HCT116 (cell line): ENCODE measurements around the gene FOXK2. TPM values are rescaled to one million over a fixed set of nuclear protein-coding genes. Genes with fewer than 3 reads are reported as not detected.

Experiments
- ATAC-seq: fragments of 200-7000 bp; cut with Tn5 transposase; 2 replicates; pipeline ENCODE4 v1.9.1; 2020; ENCODE audit warnings: mild to moderate bottlenecking, moderate library complexity
- BruUV-seq: library from RNA; stranded (reverse); fragments of 400-500 nt; replicated peaks from 2 replicates; lab custom pipeline; 2021; lab: Mats Ljungman, UMichigan
- CTCF ChIA-PET: fragments of 300-600 bp; sonication (Branson Sonifier 250); formaldehyde crosslinking; loops from one replicate; lab custom pipeline; 2021; ENCODE audit warnings: antibody characterized with exemption; lab: Charles Lee
- POLR2A ChIA-PET: fragments of 300-600, 350-600 bp; sonication (Branson Sonifier 250); formaldehyde crosslinking; loops from one replicate; lab custom pipeline; 2021; ENCODE audit warnings: antibody characterized with exemption; lab: Charles Lee
- RAD21 ChIA-PET, 2 experiments: fragments of 300-600 bp; sonication (Branson Sonifier 250); formaldehyde crosslinking; loops; one replicate each; lab custom pipeline; 2023; ENCODE audit warnings: low total read pairs in 2 of 2; ENCODE audit not compliant: uncharacterized antibody in 2 of 2, unreplicated experiment in 2 of 2, low non-redundant PET in 1 of 2; lab: Charles Lee
- DNase-seq: peaks from one replicate; pipeline ENCODE4 v3.0.0-alpha.2; 2010; ENCODE audit warnings: low read depth, low spot score
- H2AFZ ChIP-seq: fragments of 200-600 bp; shearing (Covaris generic), sonication (generic); 2 replicates; pipeline ENCODE4 v1.6.1; 2017; ENCODE audit warnings: low read depth, mixed run types, mixed read lengths, antibody characterized with exemption, low read length; ENCODE audit not compliant: poor library complexity, severe bottlenecking
- H3K27ac ChIP-seq: 2 replicates; pipeline ENCODE4 v1.5.1; 2012; ENCODE audit warnings: low read depth, low read length
- H3K27me3 ChIP-seq: fragments of 200-600 bp; sonication (generic); 2 replicates; pipeline ENCODE4 v1.6.1; 2016; ENCODE audit warnings: mixed run types, low read length, mixed read lengths; ENCODE audit not compliant: insufficient read depth
- H3K36me3 ChIP-seq, 2 experiments: fragments of 200-500 bp in 1 of 2; fragments of 200-600 bp in 1 of 2; sonication (Bioruptor generic) in 1 of 2; sonication (generic) in 1 of 2; 2 replicates each; pipeline versions ENCODE4 v1.5.1 to v1.6.1; 2014 to 2016; ENCODE audit warnings: low read length in 2 of 2, inconsistent platforms in 1 of 2, mixed read lengths in 1 of 2, mixed run types in 1 of 2; ENCODE audit not compliant: insufficient read depth in 2 of 2, control insufficient read depth in 1 of 2
- H3K4me1 ChIP-seq, 2 experiments: fragments of 200-600 bp in 1 of 2; sonication (generic) in 1 of 2; 2 replicates each; pipeline versions ENCODE4 v1.5.1 to v1.6.1; 2012 to 2017; ENCODE audit warnings: low read length in 2 of 2, inconsistent platforms in 1 of 2, mild to moderate bottlenecking in 1 of 2, mixed read lengths in 1 of 2, mixed run types in 1 of 2, moderate library complexity in 1 of 2; ENCODE audit not compliant: insufficient read depth in 2 of 2, control insufficient read depth in 1 of 2
- H3K4me2 ChIP-seq: fragments of 200-600 bp; sonication (generic); 2 replicates; pipeline ENCODE4 v1.6.1; 2017; ENCODE audit warnings: mixed run types, low read length, mixed read lengths
- H3K4me3 ChIP-seq, 2 experiments: fragments of 200-600 bp in 1 of 2; sonication (generic) in 1 of 2; replicated peaks in 1 of 2; 2 replicates each; pipeline ENCODE4 v1.5.1; 2011 to 2016; ENCODE audit warnings: low read length in 2 of 2, control low read depth in 1 of 2, low read depth in 1 of 2, mild to moderate bottlenecking in 1 of 2, mixed read lengths in 1 of 2, mixed run types in 1 of 2
- H3K79me2 ChIP-seq: fragments of 200-600 bp; sonication (generic); 2 replicates; pipeline ENCODE4 v1.6.1; 2017; ENCODE audit warnings: mild to moderate bottlenecking, mixed run types, low read length, moderate library complexity, mixed read lengths; ENCODE audit not compliant: insufficient read depth
- H3K9ac ChIP-seq: fragments of 200-600 bp; sonication (generic); 2 replicates; pipeline ENCODE4 v1.6.1; 2016; ENCODE audit warnings: low read length, mixed read lengths
- H3K9me2 ChIP-seq: fragments of 200-600 bp; sonication (generic), shearing (Covaris generic); 2 replicates; pipeline ENCODE4 v1.6.1; 2017; ENCODE audit warnings: mixed run types, mild to moderate bottlenecking, moderate library complexity; ENCODE audit not compliant: insufficient read depth
- H3K9me3 ChIP-seq, 2 experiments: fragments of 200-500 bp in 1 of 2; fragments of 200-600 bp in 1 of 2; sonication (Bioruptor generic) in 1 of 2; sonication (generic) in 1 of 2; 2 replicates each; pipeline ENCODE4 v1.6.1; 2014 to 2017; ENCODE audit warnings: low read length in 2 of 2, mixed read lengths in 2 of 2, inconsistent platforms in 1 of 2, low read depth in 1 of 2, mild to moderate bottlenecking in 1 of 2, mixed run types in 1 of 2, moderate library complexity in 1 of 2; ENCODE audit not compliant: control insufficient read depth in 1 of 2, insufficient read depth in 1 of 2
- H4K20me1 ChIP-seq: fragments of 200-600 bp; sonication (generic), shearing (Covaris generic); 2 replicates; pipeline ENCODE4 v1.6.1; 2017; ENCODE audit warnings: mixed run types, mild to moderate bottlenecking, moderate library complexity; ENCODE audit not compliant: insufficient read depth
- CBX3 ChIP-seq: IDR thresholded peaks from 2 replicates; pipeline ENCODE4 v1.6.1; 2012; ENCODE audit warnings: low read depth
- CEBPB ChIP-seq: IDR thresholded peaks from 2 replicates; pipeline ENCODE4 v1.6.1; 2012; ENCODE audit warnings: low read depth
- CTCF ChIP-seq, 3 experiments: fragments of 200-600 bp in 1 of 3; sonication (generic) in 1 of 3; IDR thresholded peaks in 2 of 3; conservative IDR thresholded peaks in 1 of 3; 2 replicates each; pipeline ENCODE4 v1.5.1; 2012 to 2017; ENCODE audit warnings: low read depth in 2 of 3, low read length in 2 of 3, antibody characterized with exemption in 1 of 3, borderline replicate concordance in 1 of 3, control low read depth in 1 of 3, mild to moderate bottlenecking in 1 of 3, mixed read lengths in 1 of 3, mixed run types in 1 of 3, moderate library complexity in 1 of 3; ENCODE audit not compliant: insufficient read depth in 1 of 3
- EZH2 ChIP-seq: fragments of 200-600 bp; sonication (generic); IDR thresholded peaks from 2 replicates; pipeline ENCODE4 v1.6.1; 2017; ENCODE audit warnings: antibody characterized with exemption, mixed run types
- EZH2phosphoT487 ChIP-seq: fragments of 200-600 bp; IDR thresholded peaks from 2 replicates; pipeline ENCODE4 v1.6.1; 2018; ENCODE audit warnings: antibody characterized with exemption, borderline replicate concordance
- JUND ChIP-seq: IDR thresholded peaks from 2 replicates; pipeline ENCODE4 v1.6.1; 2012
- MAX ChIP-seq: IDR thresholded peaks from 2 replicates; pipeline ENCODE4 v1.6.1; 2012
- POLR2AphosphoS5 ChIP-seq: IDR thresholded peaks from 2 replicates; pipeline ENCODE4 v1.6.1; 2011; ENCODE audit warnings: mild to moderate bottlenecking, low read depth, low read length, moderate library complexity
- REST ChIP-seq: IDR thresholded peaks from 2 replicates; pipeline ENCODE4 v1.6.1; 2012; ENCODE audit warnings: low read depth
- SIN3A ChIP-seq: IDR thresholded peaks from 2 replicates; pipeline ENCODE4 v1.6.1; 2012; ENCODE audit warnings: low read depth
- SP1 ChIP-seq: IDR thresholded peaks from 2 replicates; pipeline ENCODE4 v1.6.1; 2012; ENCODE audit warnings: low read depth
- TCF7L2 ChIP-seq: IDR thresholded peaks from 2 replicates; pipeline ENCODE4 v1.7.0; 2011; ENCODE audit warnings: borderline replicate concordance, inconsistent platforms; ENCODE audit not compliant: insufficient read depth, insufficient read length; ENCODE audit errors: extremely low read depth
- YY1 ChIP-seq: IDR thresholded peaks from 2 replicates; pipeline ENCODE4 v1.6.1; 2011; ENCODE audit warnings: low read length, low read depth, moderate library complexity, mild to moderate bottlenecking; ENCODE audit not compliant: insufficient replicate concordance; ENCODE audit errors: extremely low read depth
- ZBTB33 ChIP-seq: IDR thresholded peaks from 2 replicates; pipeline ENCODE4 v1.6.1; 2011; ENCODE audit warnings: mild to moderate bottlenecking, low read length, moderate library complexity; ENCODE audit not compliant: insufficient replicate concordance; ENCODE audit errors: extremely low read depth
- ZFX ChIP-seq: fragments of 450-650 bp; IDR thresholded peaks from 2 replicates; pipeline ENCODE4 v1.6.1; 2017
- intact Hi-C: fragments of 100-400 bp; cut with micrococcal nuclease; formaldehyde crosslinking; loops from 2 replicates; pipeline ENCODE4 v1.10.0; 2022
- total RNA-seq: library from RNA; stranded (reverse); gene quantifications from one replicate; pipeline ENCODE4 v1.2.1, GENCODE V29; 2021; ENCODE audit not compliant: unreplicated experiment

The FOXK2 gene
- total RNA-seq, 1 experiment from 2014 or later = 122 TPM

GRCh38 chr17:82636626-82637598, 117.4 kb downstream of the FOXK2 start:
- no peak for TF ChIP-seq POLR2AphosphoS5
- no peak for TF ChIP-seq YY1
- TF ChIP-seq CEBPB = no peak
- TF ChIP-seq EZH2 = no peak
- no peak for TF ChIP-seq EZH2phosphoT487
- TF ChIP-seq REST = no peak
- TF ChIP-seq ZBTB33 = no peak
- TF ChIP-seq SIN3A = no peak
- TF ChIP-seq CTCF (IDR thresholded peaks at IDR 0.05 in 2 of 3, conservative IDR thresholded peaks at IDR 0.05 in 1 of 3; ENCODE audit: borderline replicate concordance in 1 of 3, insufficient read depth in 1 of 3, low read depth in 2 of 3, low read length in 2 of 3) = no peak
- TF ChIP-seq CBX3 = no peak
- no peak for TF ChIP-seq SP1
- no peak for TF ChIP-seq MAX
- TF ChIP-seq ZFX = no peak
- TF ChIP-seq JUND = no peak
- TF ChIP-seq TCF7L2 = no peak
- peaks cover 32 to 70% of the 10 kb centered on the region in 2 experiments for H3K36me3 ChIP-seq
- no peaks in the 10 kb centered on the region for H3K27me3 ChIP-seq
- BruUV-seq = TSS peak; percentile 7
- ATAC-seq (no peak), DNase-seq (no peak)
- H3K79me2 ChIP-seq = peaks cover 99% of the 10 kb centered on the region
- H3K4me3 ChIP-seq = no peak overlapping the region
- H3K9ac ChIP-seq = no peak overlapping the region
- intact Hi-C loops = no loop called here
- H3K4me1 ChIP-seq = peaks cover 5 to 10% of the 10 kb centered on the region in 2 experiments; a peak in 2 of 4 replicates
- H2AFZ ChIP-seq = no peak overlapping the region
- H3K9me3 ChIP-seq = no peaks in the 10 kb centered on the region
- CTCF ChIA-PET = no interaction called here
- H3K4me2 ChIP-seq = no peak overlapping the region
- POLR2A ChIA-PET = no interaction called here
- H3K9me2 ChIP-seq = no peaks in the 10 kb centered on the region
- RAD21 ChIA-PET = no interaction called here
- H3K27ac ChIP-seq = peak overlapping the region; percentile 11; the same call in 1 of the 2 replicates
- H4K20me1 ChIP-seq = peaks cover 33% of the 10 kb centered on the region
